G401 (cell line): Measurements from ENCODE around the gene VEGFA. TPM values are rescaled to one million over a fixed set of nuclear protein-coding genes. Genes with fewer than 3 reads are reported as not detected.

Experiments used
- DNase-seq: peaks from one replicate; pipeline ENCODE4 v3.0.0-alpha.2; 2015; ENCODE audit warnings: low spot score
- in situ Hi-C: cut with HindIII; loops from 2 replicates; pipeline ENCODE4 v1.10.0; 2016; ENCODE audit warnings: low sequenced_read_pairs, mixed read lengths
- total RNA-seq: library from RNA; depleted of rRNA; stranded (reverse); fragments of >200 nt; shearing (Covaris generic); gene quantifications from 2 replicates; pipeline ENCODE4 v1.2.3, GENCODE V29; 2014

Gene VEGFA
- total RNA-seq, 1 experiment from 2014 or later = 32.7 TPM

- in situ Hi-C loops = no loop called here
- DNase-seq = no peak
These were observed 32.5 kb upstream of the VEGFA start for GRCh38 chr6:43737272-43738081.

GRCh38 chr6:43738267-43738676 lies 31.7 kb upstream of the VEGFA start:
- DNase-seq = no peak
- in situ Hi-C loops = no loop called here

- in situ Hi-C loops = no loop called here
- no peak for DNase-seq
These were observed 31.0 kb upstream of the VEGFA start for GRCh38 chr6:43738877-43739641.

GRCh38 chr6:43739642-43740091 lies 30.3 kb upstream of the VEGFA start:
- in situ Hi-C loops = no loop called here
- DNase-seq = no peak

- in situ Hi-C loops = no loop called here
These were observed 29.6 kb upstream of the VEGFA start for GRCh38 chr6:43740321-43740960.

GRCh38 chr6:43740961-43741764 lies 28.8 kb upstream of the VEGFA start:
- no peak for DNase-seq
- in situ Hi-C loops = no loop called here

More at GRCh38 chr6:43740321-43740960, 29.6 kb upstream of the VEGFA start:
- DNase-seq = no peak

- in situ Hi-C loops = no loop called here
- no peak for DNase-seq
These were observed 28.2 kb upstream of the VEGFA start for GRCh38 chr6:43741829-43742228.

- DNase-seq = no peak
- in situ Hi-C loops = no loop called here
These were observed 27.7 kb upstream of the VEGFA start for GRCh38 chr6:43742285-43742684.

GRCh38 chr6:43742931-43743632 lies 26.9 kb upstream of the VEGFA start:
- in situ Hi-C loops = no loop called here
- no peak for DNase-seq

GRCh38 chr6:43743682-43744381 lies 26.2 kb upstream of the VEGFA start:
- no peak for DNase-seq
- in situ Hi-C loops = no loop called here

- in situ Hi-C loops = no loop called here
- DNase-seq = no peak
These were observed 25.5 kb upstream of the VEGFA start for GRCh38 chr6:43744491-43744890.

GRCh38 chr6:43744931-43745727 lies 24.9 kb upstream of the VEGFA start:
- DNase-seq = no peak
- in situ Hi-C loops = no loop called here

- in situ Hi-C loops = no loop called here
- DNase-seq = no peak
These were observed 23.9 kb upstream of the VEGFA start for GRCh38 chr6:43746071-43746470.

- in situ Hi-C loops = no loop called here
- DNase-seq = no peak
These were observed 23.4 kb upstream of the VEGFA start for GRCh38 chr6:43746613-43747102.

- in situ Hi-C loops = no loop called here
- no peak for DNase-seq
These were observed 22.2 kb upstream of the VEGFA start for GRCh38 chr6:43747784-43748183.

- in situ Hi-C loops = no loop called here
These were observed 21.2 kb upstream of the VEGFA start for GRCh38 chr6:43748765-43749164.

GRCh38 chr6:43749461-43749860 lies 20.6 kb upstream of the VEGFA start:
- in situ Hi-C loops = no loop called here
- no peak for DNase-seq

More at GRCh38 chr6:43748765-43749164, 21.2 kb upstream of the VEGFA start:
- DNase-seq = no peak
